ENCODE measurements around the gene PRKCA.
"Not testable (repeated sequence)": the region's sequence is repeated elsewhere in the genome, so short reads cannot be mapped to it uniquely, and the experiment has no call there.

PRKCA gene

DNA sequence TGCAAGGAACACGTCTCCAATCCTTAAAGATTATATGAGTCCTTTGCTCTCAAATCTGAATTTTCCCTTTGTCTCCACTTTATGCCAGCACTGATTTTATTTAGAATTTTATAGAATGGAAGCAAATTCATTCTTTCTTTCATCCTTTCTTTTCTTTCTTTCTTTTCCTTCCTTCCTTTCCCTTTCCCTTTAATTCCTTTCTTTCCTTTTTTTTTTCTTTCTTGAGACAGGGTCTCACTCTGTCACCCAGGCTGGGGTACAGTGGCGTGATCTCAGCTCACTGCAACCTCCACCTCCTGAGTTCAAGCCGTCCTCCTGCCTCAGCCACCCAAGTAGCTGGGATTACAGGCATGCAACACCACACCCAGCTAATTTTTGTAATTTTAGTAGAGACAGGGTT is 187.2 kb downstream of the PRKCA start:
- DNase-seq (ENCODE audit: low spot score): not testable (repeated sequence)

DNA sequence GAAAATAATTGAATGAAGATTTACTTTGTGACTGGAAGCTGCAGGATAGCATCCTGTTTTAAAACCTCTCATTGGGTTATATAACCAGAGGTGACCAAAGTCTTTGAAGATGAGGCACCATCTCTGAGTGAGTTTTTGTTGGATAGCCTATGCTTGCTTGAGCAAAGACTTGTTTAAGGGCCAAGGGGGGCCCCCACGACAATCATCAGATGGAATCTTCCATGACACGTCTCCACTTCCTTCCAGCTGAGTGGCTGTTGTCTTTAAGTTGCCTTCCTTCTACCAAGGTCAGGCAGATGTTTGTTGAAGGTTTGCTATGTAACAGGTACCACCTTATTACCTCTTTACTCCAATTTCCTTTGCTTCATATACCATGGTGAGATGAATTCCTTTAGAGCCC is 188.8 kb downstream of the PRKCA start:
- no peak for DNase-seq (ENCODE audit: low spot score)

DNA sequence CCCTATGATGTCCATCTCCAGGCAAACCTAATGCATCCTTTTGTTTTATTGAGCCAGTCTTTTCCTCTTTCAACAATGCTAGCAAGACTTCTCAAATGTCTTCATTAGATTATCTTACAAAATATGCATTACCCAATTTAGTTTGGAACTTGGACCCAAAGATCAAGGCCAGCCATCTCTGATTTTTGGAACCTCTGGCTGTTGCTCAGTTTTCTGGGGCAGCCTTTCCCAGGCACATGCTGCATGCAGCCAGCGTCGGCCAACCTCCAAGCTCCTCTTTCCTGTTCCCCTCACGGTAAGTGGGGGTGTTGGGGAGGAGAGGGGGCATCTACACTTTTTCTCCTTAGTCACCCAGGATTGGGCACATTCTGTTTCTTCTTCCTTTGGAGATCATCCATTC is 189.3 kb downstream of the PRKCA start:
- no peak for DNase-seq (ENCODE audit: low spot score)

DNA sequence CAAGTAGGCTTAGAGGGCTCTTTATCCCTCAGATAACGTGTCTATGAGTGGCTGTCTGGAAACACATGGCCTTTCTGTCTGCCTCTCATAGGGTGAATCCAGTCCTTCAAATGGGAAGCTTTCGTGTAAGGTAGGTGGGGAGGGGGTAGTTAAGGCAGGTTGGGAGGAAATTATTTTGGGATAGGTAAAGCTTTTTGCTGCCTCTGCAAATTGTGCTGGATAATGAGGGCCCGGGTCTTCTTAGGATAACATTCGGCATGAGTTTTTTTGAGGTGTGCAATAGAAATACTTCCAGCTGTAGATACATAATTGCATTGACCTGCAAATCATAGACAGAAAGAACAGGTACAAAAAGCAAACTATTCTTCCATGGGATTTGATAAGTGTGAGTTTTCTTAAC is 189.7 kb downstream of the PRKCA start:
- DNase-seq (ENCODE audit: low spot score): no peak

DNA sequence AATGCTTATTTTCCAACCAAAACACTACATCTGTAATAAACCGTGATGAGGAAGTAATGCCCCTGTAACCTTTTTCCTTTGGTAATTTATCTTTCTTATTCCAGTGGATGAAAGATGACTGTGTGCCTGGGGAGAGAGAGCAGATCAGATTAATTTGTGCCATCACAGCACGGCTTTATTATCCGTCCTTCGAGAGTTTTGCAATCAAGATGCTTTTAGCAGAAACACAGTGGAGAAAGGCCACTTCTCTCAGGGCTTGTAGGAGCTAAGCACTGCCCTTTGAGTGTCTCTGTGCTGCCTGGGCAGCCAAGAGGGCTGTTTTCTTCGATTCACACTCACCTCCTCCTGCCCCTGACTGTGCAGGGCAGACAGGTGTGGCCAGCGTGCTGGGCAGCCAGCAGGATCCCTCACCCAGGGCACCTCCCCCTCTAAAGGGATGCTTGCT is 190.2 kb downstream of the PRKCA start:
- DNase-seq (ENCODE audit: low spot score): no peak

GRCh38 chr17:66493283-66494019 is 191.0 kb downstream of the PRKCA start:
- no peak for DNase-seq (ENCODE audit: low spot score)

- DNase-seq (ENCODE audit: low spot score): no peak
Measured at GRCh38 chr17:66494023-66494803, 191.8 kb downstream of the PRKCA start.

DNA sequence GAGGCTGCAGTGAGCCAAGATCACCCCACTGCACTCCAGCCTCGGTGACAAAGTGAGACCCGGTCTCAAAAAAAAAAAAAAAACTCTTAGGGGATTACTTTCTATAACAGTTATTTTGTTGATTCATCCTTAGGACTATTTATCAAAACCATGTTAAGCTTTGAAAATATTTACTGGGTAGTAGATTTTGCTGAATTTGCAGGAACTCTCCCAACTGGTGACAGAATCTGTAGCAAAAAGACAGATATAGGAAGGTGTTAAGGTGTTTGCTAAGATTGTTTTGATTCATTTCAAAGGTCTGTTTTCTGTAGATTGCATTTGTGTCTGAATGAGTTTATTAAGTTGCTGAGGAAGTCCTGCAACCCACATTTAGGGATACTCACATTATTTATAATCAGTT is 192.6 kb downstream of the PRKCA start:
- DNase-seq (ENCODE audit: low spot score): no peak

GRCh38 chr17:66496306-66496705 is 193.9 kb downstream of the PRKCA start:
- DNase-seq (ENCODE audit: low spot score): no peak

DNA sequence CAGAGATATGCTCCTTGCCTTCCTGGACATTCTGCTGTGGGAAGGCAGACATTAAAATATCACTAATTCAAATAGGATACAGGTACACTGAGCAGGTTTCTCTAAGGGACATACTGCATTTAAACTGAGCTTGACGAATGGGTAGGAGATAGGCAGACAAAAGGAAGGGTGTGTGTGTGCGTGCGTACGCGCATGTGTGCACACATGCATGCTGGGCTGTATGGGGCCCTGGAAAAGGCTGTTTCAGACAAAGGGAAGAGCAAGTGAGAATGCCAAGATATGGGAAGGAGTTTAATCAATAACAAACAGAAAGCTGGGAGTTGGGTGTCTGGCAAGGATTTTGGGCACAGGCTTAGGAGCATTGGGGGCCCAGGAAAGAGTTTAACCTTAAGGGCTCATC is 196.2 kb downstream of the PRKCA start:
- DNase-seq (ENCODE audit: low spot score): no peak

DNA sequence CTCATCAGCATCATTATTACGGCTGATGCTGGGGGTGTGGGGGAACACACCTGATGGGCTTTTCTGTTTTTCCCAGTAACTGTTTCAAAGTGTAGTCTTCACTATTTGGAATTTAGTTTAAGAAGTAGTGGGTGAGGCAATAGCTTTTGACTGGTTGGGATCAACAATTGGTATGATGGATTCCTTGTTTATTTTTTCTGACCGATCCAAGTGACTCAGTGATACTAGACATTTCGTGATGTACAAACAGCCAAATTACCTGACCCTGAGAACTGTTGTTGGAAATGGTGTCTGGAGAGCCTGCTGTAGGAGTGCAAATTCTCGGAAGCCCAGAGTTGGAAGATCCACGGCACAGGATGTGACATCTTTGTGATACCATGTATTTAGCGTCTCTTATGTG is 204.2 kb downstream of the PRKCA start:
- no peak for DNase-seq (ENCODE audit: low spot score)

DNA sequence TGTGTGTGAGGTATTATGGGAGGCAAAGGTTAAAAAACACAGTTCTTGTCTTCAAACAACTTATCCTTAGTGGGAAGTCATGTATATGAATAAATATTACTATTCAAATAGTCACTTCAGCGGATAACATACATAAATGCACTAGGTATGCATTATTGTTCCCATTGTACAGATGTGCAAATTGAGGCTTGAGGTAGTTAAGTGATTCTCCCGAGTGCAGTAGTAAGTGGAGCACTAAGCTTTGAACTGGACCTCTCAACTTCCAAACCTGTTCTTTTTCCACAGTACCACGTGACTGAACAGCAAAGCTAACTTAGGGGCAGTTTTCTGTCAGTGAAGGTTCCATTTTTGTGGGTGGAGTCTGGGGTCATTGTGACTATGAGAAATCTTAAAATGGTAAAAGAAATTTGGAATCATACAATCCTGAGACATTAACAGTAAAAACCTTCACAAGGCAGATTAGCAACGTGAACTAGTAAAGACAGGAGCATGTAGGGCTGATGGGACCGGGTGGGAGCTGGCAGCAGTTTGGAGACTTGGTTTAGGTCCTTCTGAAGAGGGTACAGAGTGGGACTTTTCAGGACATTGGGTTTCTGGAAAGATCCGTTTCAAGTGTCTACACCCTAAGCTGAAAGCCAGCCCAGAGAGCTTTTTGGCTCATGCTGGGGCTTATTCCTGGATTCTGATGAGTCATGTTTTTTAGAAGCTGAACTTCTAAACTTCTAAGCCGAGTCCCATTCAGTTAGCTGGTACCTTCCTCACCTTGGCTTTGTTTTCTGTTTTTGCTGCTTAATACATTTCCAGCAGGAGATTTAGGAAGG is 204.9 kb downstream of the PRKCA start:
- DNase-seq (ENCODE audit: low spot score): no peak

GRCh38 chr17:66507982-66508760 is 205.8 kb downstream of the PRKCA start:
- no peak for DNase-seq (ENCODE audit: low spot score)

DNA sequence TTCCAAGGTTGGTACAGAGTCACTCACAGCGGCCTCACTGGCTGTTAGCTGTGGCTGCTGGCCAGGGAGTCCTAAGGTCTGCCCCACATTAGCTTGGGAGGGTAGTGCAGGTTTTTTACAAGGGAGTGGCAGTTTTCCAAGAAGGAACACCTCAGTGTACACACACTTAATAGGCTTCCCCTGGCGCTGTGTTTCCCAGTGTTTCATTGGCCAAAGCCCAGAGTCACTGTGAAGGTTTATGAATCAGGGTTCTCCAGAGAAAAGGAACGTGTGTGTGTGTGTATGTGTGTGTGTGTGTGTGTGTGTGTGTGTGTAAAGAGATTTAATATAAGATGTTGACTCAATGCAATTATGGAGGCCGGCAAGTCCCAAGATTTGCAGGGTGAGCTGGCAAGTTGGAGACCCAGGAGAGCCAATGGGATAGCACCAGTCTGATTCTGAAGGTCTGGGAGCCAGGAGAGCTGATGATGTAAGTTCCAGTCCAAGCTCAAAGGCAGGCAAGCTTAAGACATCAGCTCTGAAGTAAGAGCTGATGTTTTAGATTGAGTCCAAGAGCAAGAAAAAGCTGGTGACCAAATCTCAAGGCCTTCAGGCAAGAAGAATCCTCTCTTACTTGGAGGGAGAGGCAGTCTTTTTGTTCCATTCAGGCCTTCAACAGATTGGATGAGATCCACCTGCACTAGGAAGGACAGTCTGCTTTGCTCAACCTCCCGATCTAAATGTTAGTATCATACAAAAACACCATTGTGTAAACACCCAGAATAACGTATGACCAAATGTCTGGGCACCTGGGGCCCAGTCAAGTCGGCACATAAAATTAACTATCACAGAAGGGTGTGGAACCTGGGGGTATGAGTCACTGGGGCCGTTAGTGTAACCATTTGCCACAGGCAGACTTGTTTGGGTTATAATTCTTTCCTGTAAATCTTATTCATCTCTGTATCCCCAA is 206.8 kb downstream of the PRKCA start:
- DNase-seq (ENCODE audit: low spot score): no peak

DNA sequence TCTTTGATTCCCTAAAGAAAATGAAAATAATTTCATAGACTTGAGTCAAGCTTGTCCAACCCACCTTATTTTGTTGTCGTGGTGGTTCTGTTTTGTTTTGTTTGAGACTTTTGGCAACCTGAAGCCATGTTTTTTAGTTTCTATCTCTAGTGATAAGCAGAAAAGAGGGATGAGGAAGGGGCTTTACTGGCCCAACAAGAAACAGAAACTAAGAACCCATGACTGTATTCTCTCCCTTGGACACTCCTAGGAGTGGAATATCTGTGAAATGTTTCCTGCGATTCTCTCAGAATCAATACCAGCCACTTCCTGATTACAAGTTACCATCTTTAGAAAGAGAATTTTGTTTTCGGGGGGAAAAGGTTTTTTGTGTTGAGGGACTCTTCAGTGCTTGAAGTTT is 207.5 kb downstream of the PRKCA start:
- no peak for DNase-seq (ENCODE audit: low spot score)

DNA sequence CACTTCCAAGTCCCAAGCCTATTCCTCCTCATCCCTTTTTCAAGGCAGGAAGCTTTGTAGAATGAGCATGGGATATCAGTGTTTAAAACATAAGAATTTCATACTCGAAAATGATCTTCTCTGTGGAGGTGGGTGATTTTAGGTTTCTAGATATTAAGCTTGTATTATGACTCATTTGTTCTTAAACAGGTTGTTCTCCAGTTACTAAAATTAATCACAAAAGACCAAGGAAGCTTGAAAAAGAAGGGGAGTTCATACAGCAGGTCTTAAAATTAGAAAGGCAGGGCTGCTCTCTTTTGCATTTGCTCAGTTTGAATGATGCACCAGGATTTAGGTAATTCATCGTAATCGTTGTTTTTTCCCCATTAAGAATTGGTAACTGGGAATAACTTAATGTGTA is 208.7 kb downstream of the PRKCA start:
- DNase-seq (ENCODE audit: low spot score): no peak

GRCh38 chr17:66514227-66514806 is 211.9 kb downstream of the PRKCA start:
- DNase-seq (ENCODE audit: low spot score): no peak

DNA sequence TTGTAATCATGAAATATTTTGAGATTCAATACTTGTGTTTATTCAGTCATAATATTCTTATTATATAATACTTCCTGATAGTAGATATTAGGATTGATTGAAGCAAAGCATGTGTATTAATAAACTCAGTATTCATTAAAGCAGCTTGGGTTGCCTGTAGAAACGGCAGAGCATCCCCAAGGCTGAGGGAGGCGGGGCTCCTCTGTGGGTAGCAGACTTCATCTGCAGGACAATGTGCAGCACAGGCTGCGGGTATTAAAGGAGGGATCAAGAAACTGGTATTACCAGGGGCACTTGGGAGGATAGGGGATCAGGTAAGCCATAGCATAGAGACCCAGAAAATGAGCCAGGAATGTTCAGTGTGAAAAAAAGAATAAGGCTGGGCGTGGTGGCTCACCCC is 213.6 kb downstream of the PRKCA start:
- DNase-seq (ENCODE audit: low spot score): no peak

GRCh38 chr17:66517336-66518009 is 215.1 kb downstream of the PRKCA start:
- no peak for DNase-seq (ENCODE audit: low spot score)

GRCh38 chr17:66518108-66518507 is 215.7 kb downstream of the PRKCA start:
- no peak for DNase-seq (ENCODE audit: low spot score)

Data from globus pallidus (tissue), 1 donor.